IPS-15b (cell line): Measurements from ENCODE around the gene NSD1.
"Not testable (repeated sequence)": the region's sequence is repeated elsewhere in the genome, so short reads cannot be mapped to it uniquely, and the experiment has no call there.

Experiments
- H3K27me3 ChIP-seq: one replicate; pipeline ENCODE4 v1.6.1; 2013; ENCODE audit warnings: low read length; ENCODE audit not compliant: control insufficient read depth, insufficient read depth
- H3K36me3 ChIP-seq: one replicate; pipeline ENCODE4 v1.6.1; 2013; ENCODE audit warnings: low read length; ENCODE audit not compliant: control insufficient read depth, insufficient read depth
- H3K4me1 ChIP-seq: one replicate; pipeline ENCODE4 v1.6.1; 2013; ENCODE audit warnings: mild to moderate bottlenecking, low read length; ENCODE audit not compliant: control insufficient read depth, insufficient read depth
- H3K4me3 ChIP-seq: one replicate; pipeline ENCODE4 v1.5.1; 2013; ENCODE audit warnings: low read depth, low read length
- H3K9ac ChIP-seq: one replicate; pipeline ENCODE4 v1.6.1; 2013; ENCODE audit warnings: low read depth, mild to moderate bottlenecking, low read length
- H3K9me3 ChIP-seq: one replicate; pipeline ENCODE4 v1.6.1; 2013; ENCODE audit warnings: mild to moderate bottlenecking, low read length; ENCODE audit not compliant: control insufficient read depth, insufficient read depth

NSD1 gene

GRCh38 chr5:177133853-177134696, 502 bp downstream of the NSD1 start:
- Histone ChIP-seq H3K27me3 (peaks cover under 1% of the 10 kb centered on the region), H3K9ac (peak overlapping the region; percentile 95), H3K9me3 (no peaks in the 10 kb centered on the region), H3K36me3 (peaks cover 17% of the 10 kb centered on the region), H3K4me3 (peak overlapping the region; percentile 76), H3K4me1 (peaks cover 24% of the 10 kb centered on the region)

DNA sequence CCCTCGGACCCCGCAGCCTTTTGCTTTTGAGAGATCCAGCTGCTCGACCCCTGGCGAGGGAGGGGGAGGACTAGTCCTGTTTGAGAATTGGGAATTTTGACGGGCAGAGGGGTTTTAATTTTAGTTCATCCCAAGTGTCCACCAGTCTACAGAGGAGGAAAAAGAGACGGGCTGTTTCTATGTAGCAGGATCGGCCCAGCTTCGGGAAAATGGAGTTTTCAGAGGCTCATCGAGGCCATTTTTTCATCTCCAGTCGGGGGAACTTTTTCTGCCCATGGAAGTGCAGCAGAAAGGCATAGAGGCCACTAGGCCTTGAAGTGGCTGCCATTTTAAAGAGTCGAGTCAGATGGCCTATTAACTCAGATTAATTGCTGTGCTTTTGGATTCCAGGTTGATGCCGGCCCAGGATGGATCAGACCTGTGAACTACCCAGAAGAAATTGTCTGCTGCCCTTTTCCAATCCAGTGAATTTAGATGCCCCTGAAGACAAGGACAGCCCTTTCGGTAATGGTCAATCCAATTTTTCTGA, 1.2 kb downstream of the NSD1 start:
- Histone ChIP-seq H3K4me3 (peak overlapping the region; percentile 76), H3K36me3 (peaks cover 17% of the 10 kb centered on the region), H3K9ac (peak overlapping the region; percentile 95), H3K4me1 (peaks cover 24% of the 10 kb centered on the region), H3K9me3 (no peaks in the 10 kb centered on the region), H3K27me3 (no peaks in the 10 kb centered on the region)

- Histone ChIP-seq H3K9me3 (no peaks in the 10 kb centered on the region), H3K4me3 (no peak overlapping the region), H3K27me3 (no peaks in the 10 kb centered on the region), H3K36me3 (peaks cover 23% of the 10 kb centered on the region), H3K4me1 (peaks cover 10% of the 10 kb centered on the region), H3K9ac (no peak overlapping the region)
Observed at GRCh38 chr5:177140312-177140711, 6.7 kb downstream of the NSD1 start.

DNA sequence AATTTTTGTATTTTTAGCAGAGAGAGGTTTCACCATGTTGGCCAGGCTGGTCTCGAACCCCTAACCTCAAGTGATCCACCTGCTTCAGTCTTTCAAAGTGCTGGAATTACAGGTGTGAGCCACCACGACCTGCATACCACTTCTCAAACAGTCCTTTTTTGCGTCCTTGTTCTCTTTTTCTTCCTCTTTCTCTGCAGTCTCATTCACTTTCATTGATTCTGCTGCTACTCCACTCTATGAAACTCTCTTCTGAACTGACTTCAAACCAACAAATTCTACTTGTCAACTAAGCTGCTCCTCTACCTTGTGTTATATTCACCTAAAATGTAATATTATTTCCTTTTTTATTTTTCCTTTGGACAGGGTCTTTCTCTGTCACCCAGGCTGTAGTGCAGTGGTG, 7.9 kb downstream of the NSD1 start:
- Histone ChIP-seq H3K4me3 (no peak overlapping the region), H3K27me3 (no peaks in the 10 kb centered on the region), H3K4me1 (no peaks in the 10 kb centered on the region), H3K36me3 (peaks cover 21% of the 10 kb centered on the region), H3K9ac (no peak overlapping the region), H3K9me3 (no peaks in the 10 kb centered on the region)

- Histone ChIP-seq H3K4me3 (no peak overlapping the region), H3K27me3 (no peaks in the 10 kb centered on the region), H3K9me3 (no peaks in the 10 kb centered on the region), H3K36me3 (peaks cover 25% of the 10 kb centered on the region), H3K4me1 (no peaks in the 10 kb centered on the region), H3K9ac (no peak overlapping the region)
Observed at GRCh38 chr5:177142098-177142611, 8.6 kb downstream of the NSD1 start.

- Histone ChIP-seq H3K27me3 (no peaks in the 10 kb centered on the region), H3K9ac (no peak overlapping the region), H3K36me3 (peaks cover 28% of the 10 kb centered on the region), H3K4me1 (no peaks in the 10 kb centered on the region), H3K4me3 (no peak overlapping the region), H3K9me3 (no peaks in the 10 kb centered on the region)
Observed at GRCh38 chr5:177142778-177143177, 9.2 kb downstream of the NSD1 start.

DNA sequence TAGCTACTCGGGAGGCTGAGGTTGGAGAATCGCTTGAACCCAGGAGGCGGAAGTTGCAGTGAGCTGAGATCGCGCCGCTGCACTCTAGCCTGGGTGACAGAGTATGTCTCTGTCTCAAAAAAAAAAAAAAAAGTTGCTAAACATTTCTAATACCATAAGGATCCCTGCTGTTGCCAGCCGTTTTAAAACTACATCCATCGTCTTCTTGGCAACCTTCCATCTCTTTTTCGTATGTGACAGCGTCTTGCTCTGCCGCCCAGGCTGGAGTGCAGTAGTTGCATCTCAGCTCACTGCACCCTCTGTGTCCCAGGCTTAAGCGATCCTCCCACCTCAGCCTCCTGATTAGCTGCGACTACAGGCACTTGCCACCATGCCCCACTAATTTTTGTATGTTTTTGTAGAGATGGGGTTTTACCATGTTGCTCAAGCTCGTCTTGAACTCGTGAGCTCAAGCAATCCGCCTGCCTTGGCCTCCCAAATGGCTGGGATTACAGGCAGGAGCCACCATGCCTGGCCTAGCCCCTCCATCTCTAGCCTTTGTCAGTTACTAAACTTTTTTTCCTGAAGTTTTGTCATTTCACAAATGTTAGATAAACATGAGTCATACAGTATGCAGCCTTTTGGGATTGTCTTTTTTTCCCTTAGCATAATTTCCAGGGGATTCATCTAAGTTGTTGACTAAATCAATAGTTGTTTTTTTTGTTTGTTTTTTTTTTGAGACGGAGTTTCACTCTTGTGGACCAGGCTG, 13.5 kb downstream of the NSD1 start:
- H3K9me3 ChIP-seq = no peaks in the 10 kb centered on the region
- no peak overlapping the region for H3K4me3 ChIP-seq
- H3K9ac ChIP-seq = no peak overlapping the region
- no peaks in the 10 kb centered on the region for H3K27me3 ChIP-seq
- H3K36me3 ChIP-seq = peaks cover 26% of the 10 kb centered on the region
- H3K4me1 ChIP-seq = no peaks in the 10 kb centered on the region

- not testable (repeated sequence) for H3K9ac ChIP-seq, H3K27me3 ChIP-seq, H3K4me3 ChIP-seq, H3K9me3 ChIP-seq, H3K4me1 ChIP-seq
- H3K36me3 ChIP-seq = peaks cover 12% of the 10 kb centered on the region
Observed at GRCh38 chr5:177150061-177150460, 16.5 kb downstream of the NSD1 start.

DNA sequence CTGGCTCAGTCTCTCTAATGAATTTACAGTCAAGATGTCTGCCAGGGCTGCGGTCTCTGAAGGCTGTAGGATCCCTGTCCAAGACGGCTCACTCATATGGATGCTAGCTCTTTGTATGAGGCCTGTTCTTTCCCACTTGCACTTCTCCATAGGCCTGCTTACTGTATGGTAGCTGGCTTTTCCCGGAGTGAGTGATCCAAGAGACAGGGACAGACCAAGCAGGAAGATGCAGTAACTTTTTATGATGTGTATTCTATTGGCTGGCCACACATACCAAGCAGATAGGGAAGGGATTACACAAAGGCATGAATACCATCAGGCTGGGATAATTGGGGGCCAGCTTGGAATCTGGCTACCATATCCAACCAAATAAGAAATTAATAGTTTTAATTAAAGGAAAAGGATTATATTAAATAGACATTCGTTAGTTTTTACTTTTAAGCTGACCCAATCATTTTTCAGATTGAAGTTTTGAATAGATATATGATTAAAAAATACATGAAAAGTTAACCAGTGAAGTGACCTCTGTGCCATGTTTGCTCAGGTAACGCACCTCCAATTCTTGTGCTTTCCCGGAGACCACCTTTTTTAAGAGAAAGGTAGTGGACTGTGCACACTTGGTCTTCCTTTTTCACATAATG, 20.6 kb downstream of the NSD1 start:
- no peak overlapping the region for H3K4me3 ChIP-seq
- no peaks in the 10 kb centered on the region for H3K36me3 ChIP-seq
- H3K4me1 ChIP-seq = no peaks in the 10 kb centered on the region
- H3K9me3 ChIP-seq = no peaks in the 10 kb centered on the region
- no peaks in the 10 kb centered on the region for H3K27me3 ChIP-seq
- H3K9ac ChIP-seq = no peak overlapping the region

DNA sequence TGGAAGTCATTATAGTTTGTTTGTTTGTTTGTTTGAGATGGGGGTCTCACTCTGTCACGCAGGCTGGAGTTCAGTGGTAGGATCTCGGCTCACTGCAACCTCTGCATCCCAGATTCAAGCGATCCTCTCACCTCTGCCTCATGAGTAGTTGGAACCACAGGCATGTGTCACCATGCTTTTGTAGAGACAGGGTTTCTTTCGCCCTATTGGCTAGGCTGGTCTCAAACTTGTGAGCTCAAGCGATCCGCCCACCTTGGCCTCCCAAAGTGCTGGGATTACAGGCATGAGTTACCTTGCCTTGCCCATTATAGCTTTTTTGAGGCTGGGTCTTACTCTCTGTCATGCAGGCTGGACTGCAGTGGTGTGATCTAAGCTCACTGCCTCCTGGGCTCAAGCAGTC, 28.8 kb downstream of the NSD1 start:
- Histone ChIP-seq H3K4me1 (no peaks in the 10 kb centered on the region), H3K4me3 (no peak overlapping the region), H3K36me3 (peaks cover 6% of the 10 kb centered on the region), H3K9ac (no peak overlapping the region), H3K9me3 (no peaks in the 10 kb centered on the region), H3K27me3 (no peaks in the 10 kb centered on the region)

- Histone ChIP-seq H3K9me3 (no peaks in the 10 kb centered on the region), H3K27me3 (no peaks in the 10 kb centered on the region), H3K36me3 (peaks cover 6% of the 10 kb centered on the region), H3K4me3 (no peak overlapping the region), H3K9ac (no peak overlapping the region), H3K4me1 (no peaks in the 10 kb centered on the region)
Observed at GRCh38 chr5:177163500-177163899, 29.9 kb downstream of the NSD1 start.
